Measurements from ENCODE around the gene ROR2.

ROR2 gene

DNA sequence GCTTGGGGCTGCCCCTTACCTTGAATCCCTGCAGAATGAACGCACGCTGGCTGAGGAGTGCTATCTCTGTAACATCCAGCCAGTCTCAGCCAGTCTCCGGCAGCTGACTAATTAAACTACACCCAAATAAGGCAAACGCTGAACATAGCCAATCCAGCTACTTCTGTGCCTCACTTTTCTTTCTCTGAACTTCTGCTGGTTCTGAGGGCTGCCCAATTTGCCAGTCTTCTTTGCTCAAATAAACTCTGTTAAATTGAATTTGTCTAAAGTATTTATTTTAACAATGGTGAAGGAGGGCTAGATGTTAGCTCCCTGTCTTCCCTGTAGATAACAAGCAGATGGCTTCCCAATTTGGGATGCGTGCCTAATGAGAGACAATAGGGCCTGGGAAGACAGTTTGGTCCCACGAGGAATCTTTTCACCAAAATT, 372.4 kb downstream of the ROR2 start:
- no peak overlapping the region for H3K4me2 ChIP-seq
- H3K79me2 ChIP-seq (ENCODE audit: insufficient read depth, low read depth): no peaks in the 10 kb centered on the region
- TF ChIP-seq, protein P1, sequence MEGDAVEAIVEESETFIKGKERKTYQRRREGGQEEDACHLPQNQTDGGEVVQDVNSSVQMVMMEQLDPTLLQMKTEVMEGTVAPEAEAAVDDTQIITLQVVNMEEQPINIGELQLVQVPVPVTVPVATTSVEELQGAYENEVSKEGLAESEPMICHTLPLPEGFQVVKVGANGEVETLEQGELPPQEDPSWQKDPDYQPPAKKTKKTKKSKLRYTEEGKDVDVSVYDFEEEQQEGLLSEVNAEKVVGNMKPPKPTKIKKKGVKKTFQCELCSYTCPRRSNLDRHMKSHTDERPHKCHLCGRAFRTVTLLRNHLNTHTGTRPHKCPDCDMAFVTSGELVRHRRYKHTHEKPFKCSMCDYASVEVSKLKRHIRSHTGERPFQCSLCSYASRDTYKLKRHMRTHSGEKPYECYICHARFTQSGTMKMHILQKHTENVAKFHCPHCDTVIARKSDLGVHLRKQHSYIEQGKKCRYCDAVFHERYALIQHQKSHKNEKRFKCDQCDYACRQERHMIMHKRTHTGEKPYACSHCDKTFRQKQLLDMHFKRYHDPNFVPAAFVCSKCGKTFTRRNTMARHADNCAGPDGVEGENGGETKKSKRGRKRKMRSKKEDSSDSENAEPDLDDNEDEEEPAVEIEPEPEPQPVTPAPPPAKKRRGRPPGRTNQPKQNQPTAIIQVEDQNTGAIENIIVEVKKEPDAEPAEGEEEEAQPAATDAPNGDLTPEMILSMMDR (conservative IDR thresholded peaks at IDR 0.05; ENCODE audit: low read depth, low read length): no peak
- no peaks in the 10 kb centered on the region for H3K36me3 ChIP-seq (ENCODE audit: insufficient read depth)
- H3K27ac ChIP-seq: no peak overlapping the region
- H3K4me3 ChIP-seq (IDR thresholded peaks at IDR 0.05; ENCODE audit: insufficient read depth, low read depth, low read length): no peak overlapping the region
- H3K27me3 ChIP-seq (ENCODE audit: insufficient read depth, low read depth): no peaks in the 10 kb centered on the region
- no peaks in the 10 kb centered on the region for H4K20me1 ChIP-seq (ENCODE audit: insufficient read depth)
- H3K4me1 ChIP-seq (ENCODE audit: low read depth, poor library complexity, severe bottlenecking): no peaks in the 10 kb centered on the region
- no peak overlapping the region for H2AFZ ChIP-seq (ENCODE audit: low read depth)
- no peak overlapping the region for H3K9ac ChIP-seq

DNA sequence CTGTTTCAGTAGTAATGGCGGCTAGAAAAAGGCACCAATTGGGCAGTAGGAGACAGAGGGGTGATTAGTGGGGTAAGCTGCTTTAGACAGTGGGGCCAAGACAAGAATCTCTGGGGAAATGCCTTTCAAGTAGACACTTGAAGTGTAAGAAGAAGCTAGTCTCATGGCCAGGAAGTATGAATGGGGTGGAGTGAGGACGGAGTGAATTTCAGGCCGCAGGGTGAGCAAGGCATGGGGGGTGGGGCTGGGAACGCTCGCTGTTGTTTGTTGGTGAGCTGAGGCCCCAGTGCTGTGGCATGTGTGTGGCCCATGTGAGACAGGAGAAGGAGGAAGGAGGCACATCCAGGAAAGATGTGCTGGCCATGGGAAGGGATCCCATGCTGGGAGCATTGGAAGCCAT, 377.2 kb downstream of the ROR2 start:
- H3K36me3 ChIP-seq (ENCODE audit: insufficient read depth): no peaks in the 10 kb centered on the region
- TF ChIP-seq, protein P1 (conservative IDR thresholded peaks at IDR 0.05; ENCODE audit: low read depth, low read length): no peak
- no peak overlapping the region for H3K4me3 ChIP-seq (IDR thresholded peaks at IDR 0.05; ENCODE audit: insufficient read depth, low read depth, low read length)
- H3K9ac ChIP-seq: no peak overlapping the region
- no peaks in the 10 kb centered on the region for H3K4me1 ChIP-seq (ENCODE audit: low read depth, poor library complexity, severe bottlenecking)
- no peaks in the 10 kb centered on the region for H3K79me2 ChIP-seq (ENCODE audit: insufficient read depth, low read depth)
- H3K27me3 ChIP-seq (ENCODE audit: insufficient read depth, low read depth): no peaks in the 10 kb centered on the region
- no peak overlapping the region for H2AFZ ChIP-seq (ENCODE audit: low read depth)
- no peak overlapping the region for H3K4me2 ChIP-seq
- no peak overlapping the region for H3K27ac ChIP-seq
- H4K20me1 ChIP-seq (ENCODE audit: insufficient read depth): no peaks in the 10 kb centered on the region

GRCh38 chr9:91572044-91572443, 378.0 kb downstream of the ROR2 start:
- Histone ChIP-seq H3K79me2 (ENCODE audit: insufficient read depth, low read depth) (no peaks in the 10 kb centered on the region), H3K27ac (no peak overlapping the region), H2AFZ (ENCODE audit: low read depth) (no peak overlapping the region), H3K4me2 (no peak overlapping the region), H3K4me3 (IDR thresholded peaks at IDR 0.05; ENCODE audit: insufficient read depth, low read depth, low read length) (no peak overlapping the region), H3K27me3 (ENCODE audit: insufficient read depth, low read depth) (no peaks in the 10 kb centered on the region), H4K20me1 (ENCODE audit: insufficient read depth) (no peaks in the 10 kb centered on the region), H3K4me1 (ENCODE audit: low read depth, poor library complexity, severe bottlenecking) (no peaks in the 10 kb centered on the region), H3K36me3 (ENCODE audit: insufficient read depth) (no peaks in the 10 kb centered on the region), H3K9ac (no peak overlapping the region)
- TF ChIP-seq, protein P1 (conservative IDR thresholded peaks at IDR 0.05; ENCODE audit: low read depth, low read length): no peak

- Histone ChIP-seq H3K4me1 (ENCODE audit: low read depth, poor library complexity, severe bottlenecking) (no peaks in the 10 kb centered on the region), H3K4me2 (no peak overlapping the region), H3K4me3 (IDR thresholded peaks at IDR 0.05; ENCODE audit: insufficient read depth, low read depth, low read length) (no peak overlapping the region), H3K36me3 (ENCODE audit: insufficient read depth) (no peaks in the 10 kb centered on the region), H3K79me2 (ENCODE audit: insufficient read depth, low read depth) (no peaks in the 10 kb centered on the region), H4K20me1 (ENCODE audit: insufficient read depth) (no peaks in the 10 kb centered on the region), H3K9ac (no peak overlapping the region), H2AFZ (ENCODE audit: low read depth) (no peak overlapping the region), H3K27ac (no peak overlapping the region), H3K27me3 (ENCODE audit: insufficient read depth, low read depth) (no peaks in the 10 kb centered on the region)
- TF ChIP-seq, protein P1 (conservative IDR thresholded peaks at IDR 0.05; ENCODE audit: low read depth, low read length): no peak
Observed at GRCh38 chr9:91571036-91571435, 379.0 kb downstream of the ROR2 start.

All from KMS-11 (cell line).